ENCODE results near the gene SEC31B.

- TF ChIP-seq CTCF (IDR thresholded peaks at IDR 0.05; ENCODE audit: low read length) (no peak), EZH2 (IDR thresholded peaks at IDR 0.05; ENCODE audit: borderline replicate concordance, low read length) (no peak)
Observed at GRCh38 chr10:100508266-100508665, 11.4 kb downstream of the SEC31B start.

Measured in OCI-LY1 (cell line).